C1 segment of cervical spinal cord (tissue), 14 donors: Measurements from ENCODE around the gene KRTAP1-3.
"Not testable (repeated sequence)": the region's sequence is repeated elsewhere in the genome, so short reads cannot be mapped to it uniquely, and the experiment has no call there.

Experiments used
- DNase-seq, 14 donors: peaks; one replicate each; lab custom pipeline; 2025; lab: John Stamatoyannopoulos, UW

The KRTAP1-3 gene

DNA sequence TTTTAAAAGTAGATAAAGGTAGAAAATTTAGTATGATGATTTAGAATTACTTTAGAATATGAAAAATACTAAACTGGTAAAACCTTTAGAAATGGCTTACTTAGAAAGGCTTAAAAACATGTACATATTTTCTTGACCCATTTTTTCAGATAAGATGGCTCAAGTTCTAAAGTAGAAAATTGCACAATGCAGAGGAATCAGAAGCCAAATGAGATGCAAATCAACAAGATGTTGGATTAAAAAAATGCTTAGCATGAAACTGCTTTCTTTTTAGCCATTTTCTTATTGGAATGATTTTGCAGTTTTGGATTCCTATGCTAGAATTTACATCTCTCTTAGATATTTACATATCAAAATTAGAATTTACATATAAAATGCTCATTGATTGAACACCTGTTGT is 24.2 kb downstream of the KRTAP1-3 start:
- DNase-seq = no peak

DNA sequence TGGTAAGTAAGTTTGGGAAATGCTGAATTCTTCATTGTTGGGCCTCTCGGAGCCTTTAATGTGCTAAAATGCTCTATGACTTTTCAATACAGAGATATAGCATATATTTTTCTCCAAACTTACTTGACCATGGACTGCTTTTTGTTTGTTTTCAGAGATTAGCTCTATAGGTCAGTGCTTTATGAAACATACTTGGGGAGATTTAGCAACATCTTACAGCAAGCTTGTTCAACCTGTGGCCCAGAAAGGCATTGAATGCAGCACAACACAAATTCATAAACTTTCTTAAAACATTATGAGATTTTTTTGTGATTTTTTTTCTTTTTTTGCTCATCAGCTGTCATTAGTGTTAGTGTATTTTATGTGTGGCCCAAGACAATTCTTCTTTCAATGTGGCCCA is 24.7 kb downstream of the KRTAP1-3 start:
- DNase-seq = no peak

DNA sequence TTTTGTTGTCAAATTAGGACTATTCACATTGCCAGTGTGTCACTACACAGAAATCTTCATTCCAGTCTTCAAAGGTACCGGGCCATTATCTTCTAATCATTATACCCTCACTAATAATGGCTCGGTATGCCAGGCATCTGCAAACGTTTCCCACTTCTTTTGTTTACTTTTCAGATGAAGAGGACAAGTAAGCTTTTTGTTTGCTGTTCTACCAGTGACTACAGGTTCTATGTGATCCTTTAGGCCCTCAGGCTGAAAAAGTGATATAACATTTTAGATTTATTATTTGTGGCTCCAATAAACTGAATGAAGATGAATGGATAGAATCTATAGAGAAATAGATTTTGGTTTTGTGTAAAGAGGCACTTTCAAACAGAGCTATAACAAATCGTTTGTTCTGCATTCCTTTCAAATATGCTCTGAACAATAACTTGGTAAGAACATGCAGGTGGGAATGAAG is 25.3 kb downstream of the KRTAP1-3 start:
- no peak for DNase-seq

DNA sequence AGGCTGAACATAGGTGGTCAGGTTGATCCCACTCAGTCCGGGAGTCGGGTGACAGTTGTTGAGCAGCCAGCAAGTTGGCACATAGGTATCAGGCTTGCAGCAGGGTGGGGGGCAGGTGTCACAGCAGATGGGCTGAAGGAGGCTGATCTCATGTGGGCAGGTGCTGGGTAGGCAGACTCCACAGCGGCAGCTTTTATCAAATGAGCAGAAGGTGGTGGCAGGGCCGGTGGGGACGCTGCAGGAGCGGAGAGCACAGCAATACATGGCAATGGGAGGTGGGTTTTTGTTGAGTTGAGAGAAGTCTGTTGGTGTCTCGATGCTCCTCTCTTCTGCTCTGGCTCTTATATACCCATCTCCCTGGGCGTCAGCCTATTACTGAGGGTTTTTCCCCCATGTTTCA is 25.9 kb downstream of the KRTAP1-3 start, which contains the start of gene KRTAP3-1:
TSS of gene KRTAP3-1 (minus strand) at position 318 of the 400 bp plus-strand sequence. CDS start at position 264, 54 bp downstream.
- DNase-seq = peak in 1 of 14 donors; percentile 19

DNA sequence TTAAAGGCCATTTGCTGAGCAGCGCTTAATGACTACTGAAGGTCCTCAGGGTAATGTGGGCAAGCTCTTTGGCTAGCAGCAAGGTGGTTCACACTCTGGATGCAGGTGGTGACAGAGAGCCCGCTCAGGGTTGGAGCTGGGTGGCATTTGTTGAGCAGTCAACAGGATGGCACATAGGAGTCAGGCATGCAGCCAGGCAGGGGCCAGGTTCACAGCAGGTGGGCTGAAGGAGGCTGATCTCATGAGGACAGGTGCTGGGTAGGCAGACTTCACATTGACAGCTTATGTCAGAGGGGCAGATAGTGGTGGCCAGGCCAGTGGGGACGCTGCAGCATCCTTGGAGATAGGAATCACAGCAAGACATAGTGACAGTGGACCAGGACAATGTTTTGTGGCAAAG is 30.3 kb downstream of the KRTAP1-3 start:
- DNase-seq = no peak

- no peak for DNase-seq
These were observed 30.7 kb downstream of the KRTAP1-3 start for GRCh38 chr17:41003926-41004325.

- no peak for DNase-seq
These were observed 31.9 kb downstream of the KRTAP1-3 start for GRCh38 chr17:41002814-41003213.

DNA sequence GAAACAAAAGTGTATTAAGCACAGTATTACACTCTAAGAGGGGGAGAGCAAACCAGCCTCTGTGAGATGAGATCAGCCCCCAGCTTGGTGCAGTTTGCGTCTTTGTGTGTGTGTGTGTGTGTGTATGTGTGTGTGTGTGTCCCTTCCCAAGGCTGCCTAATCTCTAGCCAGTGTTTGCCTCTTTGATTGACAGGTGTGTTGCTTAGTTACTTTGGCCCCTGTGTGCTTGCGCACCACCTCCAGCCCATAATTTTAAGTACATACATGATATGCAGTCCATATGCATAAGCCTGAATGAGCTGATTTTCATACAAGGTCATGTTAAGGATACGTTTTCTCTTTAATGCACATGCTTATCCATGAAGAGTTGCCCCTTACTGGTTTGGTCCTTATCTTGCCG is 32.9 kb downstream of the KRTAP1-3 start:
- DNase-seq = no peak

DNA sequence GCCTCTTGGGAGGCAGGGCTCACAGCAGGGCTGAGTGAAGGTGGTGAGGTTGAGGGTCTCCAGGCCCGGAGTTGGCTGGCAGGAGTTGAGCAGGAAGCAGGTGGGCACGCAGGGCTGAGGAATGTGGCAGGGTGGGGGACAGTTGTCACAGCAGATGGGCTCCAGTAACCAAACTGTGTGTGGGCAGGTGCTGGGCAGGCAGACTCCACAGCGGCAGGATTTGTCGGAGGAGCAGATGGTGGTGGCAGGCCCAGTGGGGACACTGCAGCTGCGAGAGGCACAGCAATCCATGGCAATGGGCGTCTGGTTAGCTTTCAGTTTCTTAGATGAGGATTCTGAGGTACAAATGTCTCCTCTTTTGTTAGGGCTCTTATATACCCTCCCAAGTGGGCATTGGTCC is 35.1 kb downstream of the KRTAP1-3 start, which contains the start of gene KRTAP3-2:
TSS of gene KRTAP3-2 (minus strand) at position 344 of the 400 bp plus-strand sequence. CDS start at position 291, 53 bp downstream.
- not testable (repeated sequence) for DNase-seq

GRCh38 chr17:40997361-40997760 is 37.3 kb downstream of the KRTAP1-3 start:
- no peak for DNase-seq

DNA sequence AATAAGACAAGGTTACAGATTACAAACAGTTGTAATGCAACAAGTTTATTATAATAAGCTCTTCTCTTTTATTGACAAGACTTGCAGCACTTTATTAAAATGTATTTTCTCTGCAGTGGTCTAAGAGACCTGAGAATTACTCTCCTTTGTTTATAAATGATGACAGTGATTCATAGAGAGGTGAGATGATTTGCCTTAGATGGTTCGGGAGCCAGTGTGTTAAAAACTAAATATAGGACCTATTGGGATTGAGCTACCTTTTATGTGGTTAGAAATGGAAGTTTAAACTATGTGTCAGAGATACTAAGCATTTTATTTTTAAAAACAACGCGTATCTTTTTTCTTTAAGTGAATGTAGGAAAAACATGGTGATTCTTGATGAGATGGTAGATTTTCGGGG is 37.8 kb downstream of the KRTAP1-3 start:
- DNase-seq = no peak

GRCh38 chr17:40995116-40995515 is 39.6 kb downstream of the KRTAP1-3 start:
- DNase-seq = no peak

DNA sequence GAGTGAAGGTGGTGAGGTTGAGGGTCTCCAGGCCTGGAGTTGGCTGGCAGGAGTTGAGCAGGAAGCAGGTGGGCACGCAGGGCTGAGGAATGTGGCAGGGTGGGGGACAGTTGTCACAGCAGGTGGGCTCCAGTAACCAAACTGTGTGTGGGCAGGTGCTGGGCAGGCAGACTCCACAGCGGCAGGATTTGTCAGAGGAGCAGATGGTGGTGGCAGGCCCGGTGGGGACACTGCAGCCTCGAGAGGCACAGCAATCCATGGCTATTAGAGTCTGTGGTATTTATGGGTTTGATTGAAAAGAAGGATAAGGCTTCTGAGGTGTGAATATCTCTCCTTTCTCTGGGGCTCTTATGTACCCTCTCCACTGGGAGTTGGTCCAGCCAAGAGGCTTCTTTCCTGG is 40.8 kb downstream of the KRTAP1-3 start, which contains the start of gene KRTAP3-3:
TSS of gene KRTAP3-3 (minus strand) at position 326 of the 400 bp plus-strand sequence. CDS start at position 259, 67 bp downstream.
- no peak for DNase-seq

- DNase-seq = no peak
These were observed 41.6 kb downstream of the KRTAP1-3 start for GRCh38 chr17:40993084-40993483.

DNA sequence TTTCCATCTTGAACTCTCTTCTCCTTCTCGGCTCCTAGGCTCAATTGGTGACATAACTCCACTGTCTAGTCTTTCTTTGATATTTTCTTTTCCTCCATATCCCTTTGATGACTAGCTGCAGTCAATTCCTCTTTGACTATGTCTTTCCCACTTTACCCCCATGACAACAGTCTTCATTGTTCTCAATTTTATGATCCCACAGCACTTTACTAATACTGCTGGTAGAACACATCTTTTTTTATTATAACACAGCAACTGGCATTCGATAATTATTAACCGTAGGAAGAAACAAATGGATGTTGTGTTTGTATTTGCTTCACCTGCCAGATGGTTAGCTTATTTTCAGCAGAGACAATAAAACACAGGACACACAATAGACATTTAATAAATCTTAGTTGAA is 42.0 kb downstream of the KRTAP1-3 start:
- DNase-seq = no peak

- DNase-seq = no peak
These were observed 47.8 kb downstream of the KRTAP1-3 start for GRCh38 chr17:40986920-40987319.

- no peak for DNase-seq
These were observed 50.4 kb downstream of the KRTAP1-3 start, which contains the start of gene KRT40 for GRCh38 chr17:40984226-40984625. KRT40 (minus strand) TSS chr17:40984326; CDS start chr17:40984273, 53 bp downstream.
